ENCODE measurements around the gene TKT. TPM values are rescaled to one million over a fixed set of nuclear protein-coding genes. Genes with fewer than 3 reads are reported as not detected.

Gene TKT
- total RNA-seq, 4 donors from 2014 or later = 468 to 962 (median 800) TPM

- H3K9me3 ChIP-seq = no peaks in the 10 kb centered on the region
- intact Hi-C loops (cut with DNase I) = no loop called here
- TF ChIP-seq POLR2A (IDR thresholded peaks at IDR 0.05) (no peak), CTCF (IDR thresholded peaks at IDR 0.05) (no peak)
- no peaks in the 10 kb centered on the region for H3K27me3 ChIP-seq
- H3K4me3 ChIP-seq (replicated peaks in 1 of 3) = no peak overlapping the region
- peaks cover 4% of the 10 kb centered on the region in 2 donors for H3K4me1 ChIP-seq
- H3K27ac ChIP-seq = no peak overlapping the region
- 94 to 95% methylated on average over 20 of the region's 20 CpGs for WGBS, 2 donors
- peaks cover 52 to 54% of the 10 kb centered on the region in 2 donors for H3K36me3 ChIP-seq
- no peak for DNase-seq
Measured at GRCh38 chr3:53179580-53179979, 76.2 kb downstream of the TKT start.

GRCh38 chr3:53178246-53178645 lies 77.6 kb downstream of the TKT start:
- Histone ChIP-seq H3K9me3 (no peaks in the 10 kb centered on the region), H3K27me3 (no peaks in the 10 kb centered on the region), H3K4me1 (peaks cover 4% of the 10 kb centered on the region in 2 donors), H3K4me3 (replicated peaks in 1 of 3) (no peak overlapping the region), H3K27ac (no peak overlapping the region), H3K36me3 (peaks cover 44 to 48% of the 10 kb centered on the region in 2 donors)
- DNase-seq = no peak
- intact Hi-C loops (cut with DNase I) = no loop called here
- WGBS, 2 donors = 95 to 96% methylated on average over 12 to 13 of the region's 15 CpGs
- TF ChIP-seq CTCF (IDR thresholded peaks at IDR 0.05) = no peak
- TF ChIP-seq POLR2A (IDR thresholded peaks at IDR 0.05) = no peak

GRCh38 chr3:53175613-53176540 lies 79.9 kb downstream of the TKT start:
- 76 to 87% methylated on average over 5 to 9 of the region's 9 CpGs for WGBS, 2 donors
- TF ChIP-seq CTCF (IDR thresholded peaks at IDR 0.05) (no peak), POLR2A (IDR thresholded peaks at IDR 0.05) (no peak)
- Histone ChIP-seq H3K9me3 (no peaks in the 10 kb centered on the region), H3K27me3 (no peaks in the 10 kb centered on the region), H3K27ac (no peak overlapping the region), H3K36me3 (peaks cover 20 to 26% of the 10 kb centered on the region in 2 donors), H3K4me3 (replicated peaks in 1 of 3) (no peak overlapping the region), H3K4me1 (peaks cover 12 to 23% of the 10 kb centered on the region in 2 donors)
- intact Hi-C loops (cut with DNase I) = no loop called here
- DNase-seq = no peak

Small RNAs within 50 kb of the gene (small RNA-seq; reads per million reads assigned to genes)
- not detected for gene RF00019

Other genes with a start within 250 kb of the TKT start
- 10 to 100 TPM; 17.2 to 35.3 (median 31.1) TPM for gene SFMBT1, start 209.9 kb downstream of the TKT start, total RNA-seq
- 10 to 100 TPM; 14.4 to 17.7 (median 16.2) TPM for gene RFT1, start 125.6 kb downstream of the TKT start, total RNA-seq
- 100 to 1,000 TPM in 1 of 4 donors, 10 to 100 TPM in 3; 32.0 to 154 (median 71.4) TPM for gene PRKCD, start 94.8 kb downstream of the TKT start, total RNA-seq
- gene DCP1A, start 91.5 kb upstream of the TKT start, total RNA-seq = 10 to 100 TPM; 20.9 to 30.6 (median 23.3) TPM
- 10 to 100 TPM in 3 of 4 donors, 1 to 10 TPM in 1; 7.1 to 46.1 (median 27.3) TPM for gene CACNA1D, start 238.6 kb upstream of the TKT start, total RNA-seq